Hematopoietic multipotent progenitor cell (in vitro differentiated cells): ENCODE results near the gene DCBLD1. TPM values are rescaled to one million over a fixed set of nuclear protein-coding genes. Genes with fewer than 3 reads are reported as not detected.

Source experiments
- small RNA-seq: library from RNA; depleted of rRNA; stranded (forward); fragments of <200 nt; gene quantifications from one replicate; pipeline ENCODE3, GENCODE V24; 2012
- total RNA-seq: library from RNA; depleted of rRNA; stranded (reverse); fragments of >200 nt; gene quantifications from one replicate; pipeline ENCODE4 v1.2.3, GENCODE V29; 2012

DCBLD1 gene
- total RNA-seq, 1 donor = 0.81 TPM

Small RNA genes within 50 kb of the gene (small RNA-seq; reads per million reads assigned to genes)
- gene RNU6-253P = not detected

Other genes starting within 250 kb of the DCBLD1 start
- gene VGLL2, start 217.1 kb upstream of the DCBLD1 start, total RNA-seq = not detected
- not detected for gene ROS1, start 56.7 kb upstream of the DCBLD1 start, total RNA-seq
- 12.9 TPM for gene GOPC, start 119.8 kb downstream of the DCBLD1 start, total RNA-seq
- 7.3 TPM for gene NUS1, start 192.8 kb downstream of the DCBLD1 start, total RNA-seq